Measurements from ENCODE around the gene MAPRE2.

GRCh38 chr18:35074581-35074980, 33.4 kb downstream of the MAPRE2 start:
- TF ChIP-seq CTCF (IDR thresholded peaks at IDR 0.05 in 8 of 11, conservative IDR thresholded peaks at IDR 0.05 in 3 of 11) (no peak), POLR2AphosphoS5 (IDR thresholded peaks at IDR 0.05) (no peak)
